DMS153 treated with DMSO at 0.1 percent for 48 hours (cell line): ENCODE results near the gene AGPAT2.
A peak's percentile ranks its signal among the peaks of the same experiment; 100 is the strongest.

Experiments
- DNase-seq: peaks from one replicate; lab custom pipeline; 2025; ENCODE audit not compliant: unreplicated experiment; lab: John Stamatoyannopoulos, UW

The AGPAT2 gene

GRCh38 chr9:136703276-136703860, 16.1 kb upstream of the AGPAT2 start:
- no peak for DNase-seq

- no peak for DNase-seq
Observed at GRCh38 chr9:136701668-136702053, 14.4 kb upstream of the AGPAT2 start.

GRCh38 chr9:136700959-136701667, 13.9 kb upstream of the AGPAT2 start:
- DNase-seq = no peak

- no peak for DNase-seq
Observed at GRCh38 chr9:136700304-136700703, 13.0 kb upstream of the AGPAT2 start.

- no peak for DNase-seq
Observed at GRCh38 chr9:136698635-136699246, 11.5 kb upstream of the AGPAT2 start.

- DNase-seq = no peak
Observed at GRCh38 chr9:136697821-136698526, 10.7 kb upstream of the AGPAT2 start.

- DNase-seq = no peak
Observed at GRCh38 chr9:136697146-136697820, 10.0 kb upstream of the AGPAT2 start.

- no peak for DNase-seq
Observed at GRCh38 chr9:136696502-136696901, 9.2 kb upstream of the AGPAT2 start.

GRCh38 chr9:136695955-136696354, 8.7 kb upstream of the AGPAT2 start:
- peak; percentile 25 for DNase-seq

GRCh38 chr9:136695435-136695895, 8.2 kb upstream of the AGPAT2 start:
- DNase-seq = peak; percentile 89

- DNase-seq = no peak
Observed at GRCh38 chr9:136694872-136695247, 7.6 kb upstream of the AGPAT2 start.

- DNase-seq = peak; percentile 50
Observed at GRCh38 chr9:136694163-136694871, 7.1 kb upstream of the AGPAT2 start.

GRCh38 chr9:136693490-136694162, 6.4 kb upstream of the AGPAT2 start:
- no peak for DNase-seq

GRCh38 chr9:136693135-136693489, 5.9 kb upstream of the AGPAT2 start:
- DNase-seq = no peak

- DNase-seq = no peak
Observed at GRCh38 chr9:136692185-136693134, 5.2 kb upstream of the AGPAT2 start.

GRCh38 chr9:136691316-136692184, 4.3 kb upstream of the AGPAT2 start:
- no peak for DNase-seq

- DNase-seq = peak; percentile 75
Observed at GRCh38 chr9:136690806-136691261, 3.6 kb upstream of the AGPAT2 start.
